Hematopoietic multipotent progenitor cell (in vitro differentiated cells): ENCODE data around the gene TMEM143. TPM values are rescaled to one million over a fixed set of nuclear protein-coding genes. Genes with fewer than 3 reads are reported as not detected.
A peak's percentile ranks its signal among the peaks of the same experiment; 100 is the strongest.
"Not testable (repeated sequence)": the region's sequence is repeated elsewhere in the genome, so short reads cannot be mapped to it uniquely, and the experiment has no call there.

Experiments used
- DNase-seq, 3 donors: peaks; one replicate each; pipeline ENCODE4 v3.0.0-alpha.2; 2011 to 2015; ENCODE audit warnings: low read depth in 2 of 3, low spot score in 2 of 3
- total RNA-seq: library from RNA; depleted of rRNA; stranded (reverse); fragments of >200 nt; gene quantifications from one replicate; pipeline ENCODE4 v1.2.3, GENCODE V29; 2012

TMEM143 gene
- total RNA-seq, 1 donor: 6.2 TPM

- peak; percentile 64 to 70 (median 67) for DNase-seq
Measured at GRCh38 chr19:48391100-48392005, 27.6 kb upstream of the TMEM143 start, which contains the start of gene KDELR1. Gene KDELR1, minus strand, starts transcription at chr19:48391551. Its CDS starts 193 bp downstream, at chr19:48391358.

DNA sequence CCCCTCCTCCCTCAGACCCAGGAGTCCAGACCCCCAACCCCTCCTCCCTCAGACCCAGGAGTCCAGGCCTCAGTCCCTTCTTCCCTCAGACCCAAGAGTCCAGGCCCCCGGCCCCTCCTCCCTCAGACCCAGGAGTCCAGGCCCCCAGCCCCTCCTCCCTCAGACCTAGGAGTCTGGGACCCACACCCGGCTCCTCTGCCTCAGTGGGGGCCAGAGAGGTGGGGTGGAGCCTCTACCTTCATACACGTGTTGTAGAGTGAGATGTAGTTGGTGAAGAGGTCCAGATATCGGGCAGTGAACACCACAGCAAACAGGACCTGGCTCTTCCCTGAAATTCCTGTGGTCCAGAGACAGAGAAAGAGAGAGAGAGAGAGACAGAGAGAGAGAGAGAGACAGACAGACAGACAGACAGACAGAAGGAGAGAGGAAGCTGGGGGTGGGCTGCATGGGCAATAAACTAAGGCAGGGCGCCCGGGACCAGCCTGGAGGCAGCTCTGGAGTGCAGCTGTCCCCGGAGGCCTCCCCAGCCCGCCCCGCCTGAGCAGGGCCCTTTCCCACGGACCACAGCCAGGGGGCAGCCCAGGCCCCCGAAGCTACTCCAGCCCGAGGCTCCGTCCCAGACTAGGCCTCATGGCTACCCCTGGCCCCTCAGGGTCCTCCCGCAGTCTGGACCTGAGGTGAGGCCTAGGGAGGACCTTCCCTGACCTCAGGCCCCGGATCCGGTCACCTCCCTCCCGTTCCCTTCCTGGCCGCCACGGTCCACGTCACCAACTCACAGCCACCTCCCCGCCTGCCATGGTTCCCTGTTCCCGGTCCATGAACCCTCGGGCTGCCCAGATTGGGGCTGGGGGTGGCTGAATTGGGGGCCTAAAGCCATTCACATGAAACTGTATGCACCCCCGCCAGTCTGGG lies 26.7 kb upstream of the TMEM143 start:
- DNase-seq: peak in 2 of 3 donors; percentile 75

DNA sequence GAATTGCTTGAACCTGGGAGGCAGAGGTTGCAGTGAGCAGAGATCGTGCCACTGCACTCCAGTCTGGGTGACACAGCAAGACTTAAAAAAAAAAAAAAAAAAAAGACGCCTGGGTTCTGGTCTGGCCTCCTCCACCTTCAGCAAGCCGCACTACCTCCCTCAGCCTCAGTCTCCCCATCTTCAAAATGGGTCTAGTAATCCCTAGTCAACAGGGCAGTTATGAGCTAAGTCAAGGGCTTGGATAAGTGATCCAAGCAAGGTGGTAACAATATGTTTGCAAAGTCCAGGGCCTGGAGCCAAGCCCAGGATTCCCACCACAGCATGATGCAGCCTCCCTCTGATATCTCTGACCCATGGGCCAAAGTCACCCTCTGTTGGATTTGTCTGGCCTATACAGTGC lies 23.2 kb upstream of the TMEM143 start:
- no peak for DNase-seq

GRCh38 chr19:48385461-48386087 lies 21.8 kb upstream of the TMEM143 start:
- DNase-seq: no peak

- DNase-seq: no peak
Measured at GRCh38 chr19:48382286-48382685, 18.5 kb upstream of the TMEM143 start.

DNA sequence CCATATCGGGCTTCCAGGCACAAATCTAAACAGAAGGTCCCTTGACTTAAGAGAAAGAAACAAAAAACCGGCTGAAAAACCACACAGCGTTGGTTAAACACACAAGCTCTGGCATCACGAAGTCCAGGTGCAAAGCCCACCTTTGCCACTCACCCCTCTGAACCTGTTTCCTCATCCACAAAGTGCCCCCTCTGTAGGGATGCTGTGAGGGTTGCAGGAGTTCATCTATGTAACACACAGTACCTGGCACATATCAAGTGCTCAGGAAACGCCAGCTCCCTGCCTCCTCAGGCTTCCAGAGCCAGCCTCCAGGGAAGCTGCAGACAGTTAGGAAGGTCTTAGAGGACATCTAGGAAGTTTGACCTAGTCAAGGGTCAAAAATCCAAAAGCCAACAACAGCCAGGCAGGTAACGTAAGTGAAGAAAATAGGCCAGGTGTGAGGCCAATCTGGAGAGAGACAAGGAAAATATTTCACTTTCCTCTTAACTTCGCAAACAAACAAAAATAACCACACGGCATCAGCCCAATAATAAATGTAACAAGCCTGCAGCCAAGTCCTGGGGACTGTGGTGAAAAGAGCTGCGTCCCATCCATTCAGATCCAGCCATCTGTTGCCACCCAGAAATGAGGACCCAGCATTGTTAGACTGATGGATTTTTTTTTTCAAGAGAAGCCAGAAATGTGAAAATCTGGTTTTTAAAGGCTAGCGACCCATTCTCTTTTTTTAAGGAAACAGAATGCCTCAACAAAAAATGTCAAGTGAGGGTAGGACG lies 17.6 kb upstream of the TMEM143 start:
- DNase-seq: no peak

GRCh38 chr19:48379058-48379457 lies 15.3 kb upstream of the TMEM143 start:
- DNase-seq: no peak

- no peak for DNase-seq
Measured at GRCh38 chr19:48378194-48378570, 14.4 kb upstream of the TMEM143 start.

DNA sequence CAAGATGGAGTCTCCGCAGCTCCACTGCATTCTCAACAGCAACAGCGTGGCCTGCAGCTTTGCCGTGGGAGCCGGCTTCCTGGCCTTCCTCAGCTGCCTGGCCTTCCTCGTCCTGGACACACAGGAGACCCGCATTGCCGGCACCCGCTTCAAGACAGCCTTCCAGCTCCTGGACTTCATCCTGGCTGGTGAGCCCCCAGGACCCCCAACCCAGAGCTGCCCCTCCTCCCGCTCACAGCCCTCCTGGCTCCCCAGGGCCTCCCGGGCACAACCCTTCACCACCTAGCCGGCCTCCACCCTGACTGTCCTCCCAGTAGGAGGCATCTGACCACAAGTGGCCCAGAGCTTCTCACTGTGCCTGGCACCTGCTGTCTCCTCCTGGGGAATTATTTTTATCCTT lies 9.8 kb upstream of the TMEM143 start:
- no peak for DNase-seq

DNA sequence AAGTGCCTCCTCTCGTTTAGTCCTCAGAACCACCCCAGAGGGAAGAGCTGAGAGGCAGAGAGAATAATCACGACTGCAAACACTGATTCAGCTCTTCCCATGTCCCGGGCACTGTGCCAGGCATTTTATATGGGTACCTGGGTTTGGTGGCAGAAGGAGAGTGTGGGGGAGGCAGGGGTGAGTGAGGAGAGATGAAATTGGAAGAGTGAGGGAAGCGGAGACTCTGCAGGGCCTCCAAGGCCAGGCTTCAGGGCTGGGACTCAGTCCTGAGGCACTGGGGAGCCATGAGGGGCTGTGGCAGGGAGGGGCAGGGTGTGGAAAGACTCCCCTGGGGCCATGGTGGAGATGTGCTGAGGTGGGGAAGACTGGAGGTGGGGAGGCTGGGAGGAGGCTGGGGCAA lies 9.2 kb upstream of the TMEM143 start:
- DNase-seq: no peak

DNA sequence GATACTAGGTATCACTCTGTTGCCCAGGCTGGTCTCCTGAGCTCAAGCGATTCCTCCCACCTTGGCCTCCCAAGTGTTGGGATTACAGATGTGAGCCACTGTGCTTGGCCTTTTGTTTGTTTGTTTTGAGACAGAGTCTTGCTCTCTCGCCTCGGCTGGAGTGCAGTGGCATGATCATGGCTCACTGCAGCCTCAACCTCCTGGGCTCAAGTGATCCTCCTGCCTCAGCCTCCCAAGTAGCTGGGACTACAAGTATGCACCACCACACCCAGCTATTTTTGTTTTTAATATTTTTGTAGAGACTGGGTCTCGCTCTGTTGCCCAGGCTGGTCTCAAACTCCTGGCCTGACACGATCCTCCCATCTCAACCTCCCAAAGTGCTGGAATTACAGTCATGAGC lies 8.0 kb upstream of the TMEM143 start:
- not testable (repeated sequence) for DNase-seq

DNA sequence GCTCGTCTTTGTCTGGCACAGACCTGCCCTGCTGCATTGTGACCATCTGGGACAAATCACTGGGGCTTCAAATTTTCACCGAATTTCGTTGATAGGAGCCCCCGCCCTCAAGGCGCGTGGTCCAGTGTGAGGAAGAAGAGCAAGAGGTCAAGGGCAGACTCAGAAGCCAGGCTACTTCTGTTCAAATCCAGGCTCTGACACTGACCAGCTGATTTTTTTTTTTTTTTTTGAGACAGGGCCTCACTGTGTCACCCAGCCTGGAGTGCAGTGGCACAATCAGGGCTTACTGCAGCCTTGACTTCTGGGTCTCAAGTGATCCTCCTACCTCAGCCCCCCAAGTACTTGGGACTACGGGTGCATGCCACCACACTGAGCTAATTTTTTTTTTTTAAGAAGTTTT lies 7.6 kb upstream of the TMEM143 start:
- no peak for DNase-seq

DNA sequence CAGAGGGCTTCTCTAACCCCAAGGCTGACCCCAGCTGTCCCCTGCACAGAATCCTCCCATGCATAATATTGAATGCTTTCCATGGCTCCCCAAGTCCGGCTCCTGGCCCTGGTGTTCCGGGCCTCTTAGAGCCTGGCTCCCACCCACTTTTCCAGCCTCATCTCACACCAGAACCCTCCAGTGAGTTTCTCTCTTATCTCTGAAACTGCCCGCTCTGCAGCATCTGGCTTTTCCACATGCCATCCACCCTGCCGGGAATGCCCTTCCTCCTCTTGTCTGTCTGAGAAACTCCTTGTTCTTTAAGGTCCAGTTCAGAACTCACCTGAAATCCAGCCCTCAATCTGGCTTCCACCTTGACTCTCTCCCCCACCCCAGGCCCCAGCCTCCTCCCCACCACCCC lies 7.2 kb upstream of the TMEM143 start:
- no peak for DNase-seq

GRCh38 chr19:48368936-48369335 lies 5.2 kb upstream of the TMEM143 start:
- DNase-seq: no peak

GRCh38 chr19:48367855-48368254 lies 4.1 kb upstream of the TMEM143 start:
- DNase-seq: no peak

- no peak for DNase-seq
Measured at GRCh38 chr19:48365602-48366001, 1.9 kb upstream of the TMEM143 start.

DNA sequence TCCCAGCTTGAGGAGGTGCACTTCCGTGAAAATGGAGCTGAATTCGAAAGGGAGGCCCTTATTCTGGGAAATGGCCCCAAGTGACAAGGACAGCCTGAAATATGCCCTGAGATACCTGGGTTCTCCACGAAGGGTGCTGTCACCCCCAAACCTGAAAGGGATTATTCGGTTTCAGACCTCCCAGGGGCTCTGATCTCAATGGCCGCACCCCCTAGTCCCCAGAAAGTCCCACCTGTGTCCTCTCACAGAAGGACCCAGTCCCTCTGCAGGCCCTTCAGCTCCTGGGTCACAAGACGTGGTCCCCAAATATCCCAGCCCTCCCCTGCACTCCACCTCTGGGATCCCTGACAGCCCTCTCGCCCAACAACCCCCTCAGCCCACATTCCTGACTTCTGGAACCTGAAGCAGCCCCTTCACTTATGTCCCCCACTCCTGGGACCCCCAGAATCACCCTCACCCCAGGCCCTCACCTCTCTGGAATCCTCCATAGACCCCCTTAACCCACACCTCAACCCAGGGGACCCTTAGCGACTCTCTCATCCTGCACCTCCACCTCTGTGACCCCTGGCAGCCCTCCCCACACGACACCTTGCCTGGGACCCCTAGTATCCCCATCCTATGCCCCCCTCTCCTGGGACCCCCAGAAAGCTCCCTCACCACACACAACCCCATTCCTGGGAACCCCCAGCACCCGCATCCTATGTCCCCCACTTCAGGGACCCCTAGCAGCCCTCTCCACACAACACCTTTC lies 1.0 kb upstream of the TMEM143 start:
- DNase-seq: no peak

DNA sequence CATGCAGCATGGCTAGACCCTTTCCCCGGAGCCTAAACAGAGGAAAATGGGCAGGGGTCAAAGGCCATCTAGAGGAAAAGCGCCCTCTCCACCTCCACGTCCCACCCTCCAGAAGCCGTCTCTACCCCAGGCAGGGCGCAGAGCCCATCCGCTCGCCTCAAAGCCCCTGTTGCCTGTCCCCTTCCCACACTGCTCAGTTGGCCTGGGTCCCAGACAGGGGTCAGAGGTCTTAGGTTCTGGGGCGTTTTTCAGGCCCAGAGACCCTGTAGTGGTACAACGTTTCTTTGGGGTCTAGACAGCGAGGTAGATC lies 285 bp downstream of the TMEM143 start:
- no peak for DNase-seq

GRCh38 chr19:48362716-48363499 lies 832 bp downstream of the TMEM143 start:
- DNase-seq: peak; percentile 76 to 90 (median 90)
